ENCODE measurements around the gene PHC3. TPM values are rescaled to one million over a fixed set of nuclear protein-coding genes. Genes with fewer than 3 reads are reported as not detected.
"Not testable (repeated sequence)": the region's sequence is repeated elsewhere in the genome, so short reads cannot be mapped to it uniquely, and the experiment has no call there.

PHC3 gene
- total and polyA plus RNA-seq, 4 donors: 15.4 to 54.6 (median 23.2) TPM

- H3K27ac ChIP-seq (ENCODE audit: low read depth, low read length); H3K4me3 ChIP-seq (ENCODE audit: low read depth, low read length); H3K36me3 ChIP-seq (ENCODE audit: control insufficient read depth, insufficient read depth, low read length); H3K4me1 ChIP-seq (ENCODE audit: control insufficient read depth, insufficient read depth, low read length); H3K9me3 ChIP-seq (ENCODE audit: control insufficient read depth, insufficient read depth, low read length); H3K27me3 ChIP-seq (ENCODE audit: control insufficient read depth, insufficient read depth, low read length); DNase-seq (ENCODE audit: low read depth in 4 of 6, low spot score in 6 of 6): not testable (repeated sequence)
- 57% methylated on average over 1 of the region's 3 CpGs for WGBS (ENCODE audit: insufficient coverage)
Observed at GRCh38 chr3:170195759-170196158, 14.2 kb upstream of the PHC3 start.

GRCh38 chr3:170189398-170190256 lies 8.1 kb upstream of the PHC3 start:
- H3K36me3 ChIP-seq (ENCODE audit: control insufficient read depth, insufficient read depth, low read length): no peaks in the 10 kb centered on the region
- no peaks in the 10 kb centered on the region for H3K9me3 ChIP-seq (ENCODE audit: control insufficient read depth, insufficient read depth, low read length)
- whole genome bisulfite sequencing (ENCODE audit: insufficient coverage): 91% methylated on average over 4 of the region's 4 CpGs
- no peak overlapping the region for H3K4me3 ChIP-seq (ENCODE audit: low read depth, low read length)
- no peak for DNase-seq (ENCODE audit: low read depth in 4 of 6, low spot score in 6 of 6)
- H3K4me1 ChIP-seq (ENCODE audit: control insufficient read depth, insufficient read depth, low read length): no peaks in the 10 kb centered on the region
- no peak overlapping the region for H3K27ac ChIP-seq (ENCODE audit: low read depth, low read length)
- no peaks in the 10 kb centered on the region for H3K27me3 ChIP-seq (ENCODE audit: control insufficient read depth, insufficient read depth, low read length)

GRCh38 chr3:170180079-170180907 lies 1.2 kb downstream of the PHC3 start:
- H3K9me3 ChIP-seq (ENCODE audit: control insufficient read depth, insufficient read depth, low read length): no peaks in the 10 kb centered on the region
- no peaks in the 10 kb centered on the region for H3K27me3 ChIP-seq (ENCODE audit: control insufficient read depth, insufficient read depth, low read length)
- peak overlapping the region; percentile 88 for H3K4me3 ChIP-seq (ENCODE audit: low read depth, low read length)
- peaks cover 5% of the 10 kb centered on the region for H3K4me1 ChIP-seq (ENCODE audit: control insufficient read depth, insufficient read depth, low read length)
- DNase-seq (ENCODE audit: low read depth in 4 of 6, low spot score in 6 of 6): peak in 1 of 6 donors; percentile 4
- H3K27ac ChIP-seq (ENCODE audit: low read depth, low read length): peak overlapping the region; percentile 94
- WGBS (ENCODE audit: insufficient coverage): 23% methylated on average over 7 of the region's 16 CpGs
- peaks cover 24% of the 10 kb centered on the region for H3K36me3 ChIP-seq (ENCODE audit: control insufficient read depth, insufficient read depth, low read length)

GRCh38 chr3:170179432-170179831 lies 2.1 kb downstream of the PHC3 start:
- WGBS (ENCODE audit: insufficient coverage): no CpG with 5 or more reads among the region's 1 CpG
- H3K27me3 ChIP-seq (ENCODE audit: control insufficient read depth, insufficient read depth, low read length): no peaks in the 10 kb centered on the region
- H3K36me3 ChIP-seq (ENCODE audit: control insufficient read depth, insufficient read depth, low read length): peaks cover 26% of the 10 kb centered on the region
- H3K4me1 ChIP-seq (ENCODE audit: control insufficient read depth, insufficient read depth, low read length): peaks cover 5% of the 10 kb centered on the region
- no peak overlapping the region for H3K4me3 ChIP-seq (ENCODE audit: low read depth, low read length)
- H3K27ac ChIP-seq (ENCODE audit: low read depth, low read length): no peak overlapping the region
- no peak for DNase-seq (ENCODE audit: low read depth in 4 of 6, low spot score in 6 of 6)
- H3K9me3 ChIP-seq (ENCODE audit: control insufficient read depth, insufficient read depth, low read length): no peaks in the 10 kb centered on the region

- no peaks in the 10 kb centered on the region for H3K27me3 ChIP-seq (ENCODE audit: control insufficient read depth, insufficient read depth, low read length)
- peaks cover 5% of the 10 kb centered on the region for H3K4me1 ChIP-seq (ENCODE audit: control insufficient read depth, insufficient read depth, low read length)
- no peak for DNase-seq (ENCODE audit: low read depth in 4 of 6, low spot score in 6 of 6)
- no peak overlapping the region for H3K4me3 ChIP-seq (ENCODE audit: low read depth, low read length)
- H3K9me3 ChIP-seq (ENCODE audit: control insufficient read depth, insufficient read depth, low read length): no peaks in the 10 kb centered on the region
- 86% methylated on average over 1 of the region's 3 CpGs for WGBS (ENCODE audit: insufficient coverage)
- H3K36me3 ChIP-seq (ENCODE audit: control insufficient read depth, insufficient read depth, low read length): peaks cover 29% of the 10 kb centered on the region
- H3K27ac ChIP-seq (ENCODE audit: low read depth, low read length): no peak overlapping the region
Observed at GRCh38 chr3:170178651-170179050, 2.9 kb downstream of the PHC3 start.

GRCh38 chr3:170171563-170171962 lies 10.0 kb downstream of the PHC3 start:
- H3K36me3 ChIP-seq (ENCODE audit: control insufficient read depth, insufficient read depth, low read length): peaks cover 33% of the 10 kb centered on the region
- no peak overlapping the region for H3K27ac ChIP-seq (ENCODE audit: low read depth, low read length)
- no peaks in the 10 kb centered on the region for H3K27me3 ChIP-seq (ENCODE audit: control insufficient read depth, insufficient read depth, low read length)
- no peak overlapping the region for H3K4me3 ChIP-seq (ENCODE audit: low read depth, low read length)
- no peak for DNase-seq (ENCODE audit: low read depth in 4 of 6, low spot score in 6 of 6)
- H3K9me3 ChIP-seq (ENCODE audit: control insufficient read depth, insufficient read depth, low read length): no peaks in the 10 kb centered on the region
- H3K4me1 ChIP-seq (ENCODE audit: control insufficient read depth, insufficient read depth, low read length): no peaks in the 10 kb centered on the region
- no CpG with 5 or more reads among the region's 1 CpG for WGBS (ENCODE audit: insufficient coverage)

- H3K27me3 ChIP-seq (ENCODE audit: control insufficient read depth, insufficient read depth, low read length): no peaks in the 10 kb centered on the region
- H3K4me1 ChIP-seq (ENCODE audit: control insufficient read depth, insufficient read depth, low read length): no peaks in the 10 kb centered on the region
- no peak overlapping the region for H3K4me3 ChIP-seq (ENCODE audit: low read depth, low read length)
- WGBS (ENCODE audit: insufficient coverage): 82% methylated on average over 1 of the region's 2 CpGs
- no peaks in the 10 kb centered on the region for H3K9me3 ChIP-seq (ENCODE audit: control insufficient read depth, insufficient read depth, low read length)
- H3K27ac ChIP-seq (ENCODE audit: low read depth, low read length): no peak overlapping the region
- peaks cover 33% of the 10 kb centered on the region for H3K36me3 ChIP-seq (ENCODE audit: control insufficient read depth, insufficient read depth, low read length)
- no peak for DNase-seq (ENCODE audit: low read depth in 4 of 6, low spot score in 6 of 6)
Observed at GRCh38 chr3:170164717-170165116, 16.8 kb downstream of the PHC3 start.

GRCh38 chr3:170163956-170164645 lies 17.4 kb downstream of the PHC3 start:
- Histone ChIP-seq H3K9me3 (ENCODE audit: control insufficient read depth, insufficient read depth, low read length) (no peaks in the 10 kb centered on the region), H3K4me1 (ENCODE audit: control insufficient read depth, insufficient read depth, low read length) (no peaks in the 10 kb centered on the region), H3K27ac (ENCODE audit: low read depth, low read length) (no peak overlapping the region), H3K36me3 (ENCODE audit: control insufficient read depth, insufficient read depth, low read length) (peaks cover 33% of the 10 kb centered on the region), H3K27me3 (ENCODE audit: control insufficient read depth, insufficient read depth, low read length) (no peaks in the 10 kb centered on the region), H3K4me3 (ENCODE audit: low read depth, low read length) (no peak overlapping the region)
- DNase-seq (ENCODE audit: low read depth in 4 of 6, low spot score in 6 of 6): no peak
- no CpG with 5 or more reads among the region's 4 CpGs for WGBS (ENCODE audit: insufficient coverage)

GRCh38 chr3:170162630-170163029 lies 18.9 kb downstream of the PHC3 start:
- no peak overlapping the region for H3K4me3 ChIP-seq (ENCODE audit: low read depth, low read length)
- H3K9me3 ChIP-seq (ENCODE audit: control insufficient read depth, insufficient read depth, low read length): no peaks in the 10 kb centered on the region
- no peaks in the 10 kb centered on the region for H3K27me3 ChIP-seq (ENCODE audit: control insufficient read depth, insufficient read depth, low read length)
- no peaks in the 10 kb centered on the region for H3K4me1 ChIP-seq (ENCODE audit: control insufficient read depth, insufficient read depth, low read length)
- no peak overlapping the region for H3K27ac ChIP-seq (ENCODE audit: low read depth, low read length)
- H3K36me3 ChIP-seq (ENCODE audit: control insufficient read depth, insufficient read depth, low read length): peaks cover 28% of the 10 kb centered on the region
- DNase-seq (ENCODE audit: low read depth in 4 of 6, low spot score in 6 of 6): no peak

All from spinal cord (tissue), 10 donors.